ENCODE measurements around the gene HIPK4. TPM values are rescaled to one million over a fixed set of nuclear protein-coding genes. Genes with fewer than 3 reads are reported as not detected.

Gene HIPK4
- total and polyA plus RNA-seq, 2 of the 4 experiments (the other 2 are of a cell fraction), result 0.12 to 0.18 TPM

- POLR2A ChIA-PET (ENCODE audit: unreplicated experiment), result no interaction called here
- ATAC-seq (ENCODE audit: low read depth), result peak; percentile 48; the same call in 1 of the 2 replicates
- peak; percentile 18; the same call in 1 of the 2 replicates for TF ChIP-seq CTCF (conservative IDR thresholded peaks at IDR 0.05; ENCODE audit: low read depth, low read length)
- no peak for TF ChIP-seq MAFK (IDR thresholded peaks at IDR 0.05; ENCODE audit: low read depth, low read length)
- TF ChIP-seq FOS (IDR thresholded peaks at IDR 0.05; ENCODE audit: low read depth, low read length), result no peak
- TF ChIP-seq BHLHE40 (IDR thresholded peaks at IDR 0.05; ENCODE audit: low read depth, low read length), result no peak
- no peak for TF ChIP-seq RCOR1 (IDR thresholded peaks at IDR 0.05; ENCODE audit: insufficient replicate concordance, low read length)
- no peak for TF ChIP-seq ELK1 (IDR thresholded peaks at IDR 0.05; ENCODE audit: borderline replicate concordance, low read depth, low read length)
- TF ChIP-seq CHD1 (IDR thresholded peaks at IDR 0.05; ENCODE audit: low read depth, low read length), result no peak
- TF ChIP-seq SMC3 (IDR thresholded peaks at IDR 0.05; ENCODE audit: low read depth, low read length), result no peak
Measured at GRCh38 chr19:40392894-40393517, 3.0 kb upstream of the HIPK4 start.

More at GRCh38 chr19:40392894-40393517, 3.0 kb upstream of the HIPK4 start:
- no TSS peak for BruUV-seq (replicated peaks)
- no peaks in the 10 kb centered on the region for H3K27me3 ChIP-seq (ENCODE audit: control insufficient read depth, insufficient read depth, low read length)
- H3K9ac ChIP-seq (ENCODE audit: low read depth, low read length), result no peak overlapping the region
- H2BK120ac ChIP-seq (ENCODE audit: low read depth, low read length), result no peak overlapping the region
- no peaks in the 10 kb centered on the region for H3K36me3 ChIP-seq (ENCODE audit: control insufficient read depth, insufficient read depth, low read length)
- H2AFZ ChIP-seq (replicated peaks; ENCODE audit: low read length, poor library complexity), result peak overlapping the region; percentile 43
- no peak overlapping the region for H4K91ac ChIP-seq (ENCODE audit: insufficient read depth, low read depth, low read length)
- 0 out of 2 replicates have a peak overlapping the region, but pooled peaks have one; percentile 16 for H2AK5ac ChIP-seq (ENCODE audit: low read depth, low read length)
- no peaks in the 10 kb centered on the region for H3K9me1 ChIP-seq (ENCODE audit: insufficient read depth, low read length)
- no peak overlapping the region for H4K8ac ChIP-seq (ENCODE audit: low read depth in 2 of 2, low read length in 2 of 2)
- H3K14ac ChIP-seq (replicated peaks; ENCODE audit: low read depth, low read length), result no peak overlapping the region
- H4K5ac ChIP-seq (ENCODE audit: low read depth, low read length), result no peak overlapping the region
- H3K4me3 ChIP-seq (ENCODE audit: insufficient read depth, low read depth, low read length), result no peak overlapping the region
- no peaks in the 10 kb centered on the region for H3K9me3 ChIP-seq (ENCODE audit: control insufficient read depth, insufficient read depth, low read length)
- no peak overlapping the region for H3K56ac ChIP-seq (ENCODE audit: extremely low read depth, insufficient read depth, low read length)
- no peak overlapping the region for H2BK20ac ChIP-seq (ENCODE audit: low read depth, low read length)
- in situ Hi-C loops (cut with MboI; ENCODE audit: low sequenced_read_pairs) (no loop called here), dilution Hi-C loops (cut with HindIII; ENCODE audit: low sequenced_read_pairs, unreplicated experiment) (no loop called here), intact Hi-C loops (cut with micrococcal nuclease) (no loop called here)
- H3K4me2 ChIP-seq (ENCODE audit: low read depth, low read length), result no peak overlapping the region
- no peak overlapping the region for H2BK5ac ChIP-seq (ENCODE audit: low read depth, low read length, poor library complexity, severe bottlenecking)
- H2BK15ac ChIP-seq (ENCODE audit: low read depth, low read length), result no peak overlapping the region
- CTCF ChIA-PET, result interaction anchor here (0.6 kb wide), 1 partner anchor 88 kb away, joined by 3 read pairs; no protein-coding TSS in a partner anchor
- H3K4me1 ChIP-seq (ENCODE audit: control insufficient read depth, insufficient read depth, low read length), result no peaks in the 10 kb centered on the region
- DNase-seq, result no peak
- H3K18ac ChIP-seq (ENCODE audit: low read depth, low read length), result no peak overlapping the region
- no peak overlapping the region for H3K27ac ChIP-seq (ENCODE audit: insufficient read depth, low read length)
- peak overlapping the region; percentile 65 for H2AK9ac ChIP-seq (replicated peaks; ENCODE audit: low read depth, low read length, poor library complexity)
- H3K23ac ChIP-seq (ENCODE audit: low read depth, low read length), result no peak overlapping the region
- no peaks in the 10 kb centered on the region for H3K79me1 ChIP-seq (ENCODE audit: low read depth in 1 of 2, low read length in 2 of 2)
- H3K4ac ChIP-seq (ENCODE audit: low read depth, low read length), result no peak overlapping the region
- no peaks in the 10 kb centered on the region for H4K20me1 ChIP-seq (ENCODE audit: insufficient read depth, low read length)
- WGBS, 2 experiments (ENCODE audit: extremely low coverage in 2 of 2, insufficient read length in 1 of 2), result no CpG with 5 or more reads among the region's 9 CpGs

Measured in IMR-90 (cell line).